RWPE1 (cell line): ENCODE results near the gene PCOLCE2.

Experiments
- CTCF ChIA-PET: fragments of 350-600 bp; sonication (Branson Sonifier 250); formaldehyde crosslinking; extraction: SDS; loops from one replicate; lab custom pipeline; 2021; lab: Yijun Ruan, JAX
- POLR2A ChIA-PET: fragments of 400-600 bp; formaldehyde crosslinking; extraction: SDS; loops from one replicate; lab custom pipeline; 2020; ENCODE audit warnings: antibody characterized with exemption; ENCODE audit not compliant: low non-redundant PET; lab: Yijun Ruan, JAX
- DNase-seq: peaks from one replicate; pipeline ENCODE4 v3.0.0; 2012; ENCODE audit warnings: low spot score
- H3K27ac ChIP-seq: fragments of 450-650 bp; 2 replicates; pipeline ENCODE4 v1.5.1; 2017
- CTCF ChIP-seq: fragments of 450-650 bp; conservative IDR thresholded peaks from 2 replicates; pipeline ENCODE4 v1.5.1; 2017; ENCODE audit warnings: low read depth, mild to moderate bottlenecking

Gene PCOLCE2

DNA sequence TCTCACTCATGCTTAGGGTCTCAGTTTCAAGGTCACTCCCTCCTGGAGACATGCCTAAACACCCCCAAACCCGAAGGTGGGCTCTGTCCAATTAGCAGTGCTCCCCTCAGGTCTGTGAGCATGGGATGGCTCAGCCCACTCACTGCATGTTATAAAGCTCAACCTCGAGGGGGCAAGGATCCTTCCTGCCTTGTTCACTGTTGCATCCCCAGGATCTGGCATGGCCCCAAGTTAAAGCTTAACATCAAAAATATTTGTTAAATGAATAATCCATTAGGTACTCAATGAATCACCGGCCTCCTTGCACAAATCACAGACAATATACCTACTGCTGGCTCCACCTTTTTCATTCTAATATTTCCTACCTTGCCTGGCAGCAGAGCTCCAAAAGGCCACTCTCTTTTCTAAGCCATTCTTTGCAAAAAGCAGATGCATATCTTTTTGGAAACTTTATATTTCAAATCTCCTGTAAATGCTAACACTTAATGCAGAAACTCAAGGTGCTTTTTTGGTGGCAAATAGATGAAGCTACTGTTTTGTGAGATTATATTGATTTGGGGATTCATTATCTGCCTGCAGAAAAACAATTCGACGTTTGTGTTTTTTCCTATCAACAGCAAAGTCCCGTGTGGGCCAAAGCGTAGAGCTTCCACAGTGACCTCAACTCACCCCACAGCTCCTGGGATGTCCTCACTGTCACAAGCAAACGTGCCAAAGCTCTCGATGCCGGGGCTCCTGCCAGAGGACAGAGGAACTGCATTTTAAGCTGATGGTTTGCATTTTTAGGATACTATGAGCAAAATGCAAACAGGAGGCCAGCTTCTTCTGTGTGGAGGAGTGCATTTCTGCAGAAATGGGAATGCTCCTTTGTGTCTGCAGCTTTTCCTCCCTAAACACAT is 35.4 kb downstream of the PCOLCE2 start:
- TF ChIP-seq CTCF, result no peak
- POLR2A ChIA-PET, result no interaction called here
- peak overlapping the region; percentile 60 for H3K27ac ChIP-seq
- CTCF ChIA-PET, result interaction anchor here (0.7 to 2.3 kb wide), 4 partner anchors 10 to 133 kb away, joined by 3 to 9 read pairs (median 3); no protein-coding TSS in a partner anchor
- DNase-seq, result peak; percentile 84

DNA sequence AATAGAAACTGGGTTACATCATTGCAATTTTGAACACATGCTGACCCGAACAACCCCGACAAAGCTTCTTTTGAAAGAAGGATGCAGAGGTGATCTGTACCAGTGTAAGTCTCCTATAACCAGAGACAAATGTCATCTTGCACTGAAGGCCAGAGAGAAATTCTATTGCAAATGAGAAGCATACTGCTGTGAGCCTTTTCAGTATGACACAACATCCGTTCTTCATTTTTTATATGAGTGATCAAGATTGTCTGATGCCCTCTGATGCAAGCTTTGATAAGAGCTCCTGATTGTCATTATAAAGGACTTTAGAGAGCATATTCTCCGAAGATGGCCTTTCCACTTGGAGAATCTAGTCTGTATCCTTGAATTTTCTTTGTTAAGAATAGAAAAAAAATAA is 36.9 kb downstream of the PCOLCE2 start:
- TF ChIP-seq CTCF, result no peak
- ChIA-PET CTCF (no interaction called here), POLR2A (no interaction called here)
- DNase-seq, result no peak
- H3K27ac ChIP-seq, result no peak overlapping the region

GRCh38 chr3:142850395-142851023 is 38.4 kb downstream of the PCOLCE2 start:
- POLR2A ChIA-PET, result no interaction called here
- no peak overlapping the region for H3K27ac ChIP-seq
- no peak for TF ChIP-seq CTCF
- CTCF ChIA-PET, result interaction anchor here (0.6 to 0.9 kb wide), 3 partner anchors 22 to 152 kb away, joined by 3 to 6 read pairs (median 5); no protein-coding TSS in a partner anchor
- DNase-seq, result peak; percentile 50

DNA sequence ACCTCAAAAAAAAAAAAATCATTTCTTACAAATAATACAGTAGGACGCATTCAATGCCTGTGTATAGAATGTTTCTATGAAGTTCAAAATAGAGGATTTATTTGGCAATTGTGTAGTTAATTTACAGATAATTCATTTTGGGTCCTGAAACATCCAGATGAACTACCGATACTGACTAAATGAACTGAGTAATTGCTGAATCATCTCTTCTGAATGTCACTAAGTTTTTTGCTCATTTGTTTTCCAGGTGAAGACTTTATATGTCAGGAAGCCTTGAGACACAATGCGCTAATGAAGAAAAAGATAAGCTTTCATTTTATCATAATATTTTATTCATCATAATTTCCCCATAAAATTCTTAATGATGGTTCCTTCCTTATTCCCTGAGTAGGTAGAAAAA is 39.7 kb downstream of the PCOLCE2 start:
- ChIA-PET CTCF (interaction anchor here (0.8 kb wide), 1 partner anchor 139 kb away, joined by 3 read pairs; no protein-coding TSS in a partner anchor), POLR2A (no interaction called here)
- H3K27ac ChIP-seq, result no peak overlapping the region
- DNase-seq, result no peak
- TF ChIP-seq CTCF, result no peak

DNA sequence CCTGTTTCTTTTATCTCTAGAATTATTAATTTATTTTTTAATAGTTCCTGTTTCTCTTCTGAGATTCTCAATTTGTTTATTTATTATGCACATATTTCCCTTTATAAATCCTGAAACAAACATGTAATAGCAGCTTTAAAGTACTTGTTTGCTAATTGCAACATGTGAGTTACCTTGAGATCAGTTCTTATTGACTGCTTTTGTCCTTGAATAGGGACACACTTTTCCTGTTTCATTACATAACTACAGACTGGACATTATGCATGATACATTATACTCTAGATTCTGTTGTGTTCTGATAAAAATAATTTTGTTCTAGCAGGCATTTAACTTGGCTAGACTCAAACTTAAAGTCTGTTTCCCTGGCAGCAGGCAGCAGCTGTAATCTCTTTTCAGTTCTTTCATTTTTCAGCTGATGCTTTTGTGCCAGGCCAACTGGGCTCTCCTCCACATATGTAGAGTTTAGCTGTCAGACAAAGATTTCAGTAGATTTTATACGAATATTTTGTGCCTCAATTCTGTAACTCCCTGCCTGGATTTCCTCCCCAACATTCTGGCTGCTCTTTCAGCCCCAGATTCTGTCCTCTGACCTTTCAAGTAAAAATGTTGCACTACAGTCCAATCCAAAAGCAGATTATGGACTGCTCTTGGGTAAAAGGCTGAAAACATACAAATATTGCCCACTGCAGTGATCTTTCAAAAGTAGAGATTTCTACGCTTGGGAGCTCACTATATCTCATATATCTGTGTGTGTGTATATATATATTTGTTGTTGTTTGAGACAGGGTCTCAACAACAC is 41.9 kb downstream of the PCOLCE2 start:
- ChIA-PET POLR2A (no interaction called here), CTCF (interaction anchor here (0.6 to 1.3 kb wide), 5 partner anchors 12 to 159 kb away, joined by 3 to 4 read pairs (median 3); no protein-coding TSS in a partner anchor)
- DNase-seq, result no peak
- no peak for TF ChIP-seq CTCF
- no peak overlapping the region for H3K27ac ChIP-seq
